ENCODE results near the gene MCHR1. TPM values are rescaled to one million over a fixed set of nuclear protein-coding genes. Genes with fewer than 3 reads are reported as not detected.

Gene MCHR1
- total and polyA plus RNA-seq, 2 of the 13 experiments (the other 11 are each of a cell fraction or from before 2014, with no cell fraction given), result 0.40 to 0.83 TPM

GRCh38 chr22:40703736-40704135 is 24.5 kb downstream of the MCHR1 start (continued):
- no peak for TF ChIP-seq LRRFIP1 (CRISPR knock-in tag; conservative IDR thresholded peaks at IDR 0.05)
- no peak for TF ChIP-seq ZSCAN29 (CRISPR knock-in tag; conservative IDR thresholded peaks at IDR 0.05)
- no peak for TF ChIP-seq SYNCRIP (IDR thresholded peaks at IDR 0.05; ENCODE audit: insufficient read depth, low read depth, low read length)
- TF ChIP-seq, protein P1, sequence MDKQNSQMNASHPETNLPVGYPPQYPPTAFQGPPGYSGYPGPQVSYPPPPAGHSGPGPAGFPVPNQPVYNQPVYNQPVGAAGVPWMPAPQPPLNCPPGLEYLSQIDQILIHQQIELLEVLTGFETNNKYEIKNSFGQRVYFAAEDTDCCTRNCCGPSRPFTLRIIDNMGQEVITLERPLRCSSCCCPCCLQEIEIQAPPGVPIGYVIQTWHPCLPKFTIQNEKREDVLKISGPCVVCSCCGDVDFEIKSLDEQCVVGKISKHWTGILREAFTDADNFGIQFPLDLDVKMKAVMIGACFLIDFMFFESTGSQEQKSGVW (CRISPR knock-in tag; IDR thresholded peaks at IDR 0.05; ENCODE audit: borderline replicate concordance), result no peak
- TF ChIP-seq XBP1 (CRISPR knock-in tag; IDR thresholded peaks at IDR 0.05), result no peak
- TF ChIP-seq SP4 (CRISPR knock-in tag; IDR thresholded peaks at IDR 0.05), result no peak
- TF ChIP-seq, protein P2, sequence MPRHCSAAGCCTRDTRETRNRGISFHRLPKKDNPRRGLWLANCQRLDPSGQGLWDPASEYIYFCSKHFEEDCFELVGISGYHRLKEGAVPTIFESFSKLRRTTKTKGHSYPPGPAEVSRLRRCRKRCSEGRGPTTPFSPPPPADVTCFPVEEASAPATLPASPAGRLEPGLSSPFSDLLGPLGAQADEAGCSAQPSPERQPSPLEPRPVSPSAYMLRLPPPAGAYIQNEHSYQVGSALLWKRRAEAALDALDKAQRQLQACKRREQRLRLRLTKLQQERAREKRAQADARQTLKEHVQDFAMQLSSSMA (CRISPR knock-in tag; IDR thresholded peaks at IDR 0.05), result no peak
- TF ChIP-seq ZNF773 (CRISPR knock-in tag; IDR thresholded peaks at IDR 0.05; ENCODE audit: borderline replicate concordance), result no peak

Measured in HepG2 (cell line).